Lower leg skin (tissue), 3 donors: ENCODE data around the gene KCNN4.

ENCODE experiments used
- POLR2A ChIP-seq, 2 donors: fragments of 450-650 bp; IDR thresholded peaks; one replicate each; pipeline ENCODE4 v1.6.1; 2016 to 2017; ENCODE audit warnings: antibody characterized with exemption in 2 of 2, mild to moderate bottlenecking in 1 of 2, moderate library complexity in 1 of 2
- TF ChIP-seq, protein P1 (sequence below), 3 donors: fragments of 450-650 bp; IDR thresholded peaks; one replicate each; pipeline ENCODE4 v1.5.1; 2016; ENCODE audit warnings: antibody characterized with exemption in 3 of 3, mild to moderate bottlenecking in 3 of 3, moderate library complexity in 2 of 3

DNA sequence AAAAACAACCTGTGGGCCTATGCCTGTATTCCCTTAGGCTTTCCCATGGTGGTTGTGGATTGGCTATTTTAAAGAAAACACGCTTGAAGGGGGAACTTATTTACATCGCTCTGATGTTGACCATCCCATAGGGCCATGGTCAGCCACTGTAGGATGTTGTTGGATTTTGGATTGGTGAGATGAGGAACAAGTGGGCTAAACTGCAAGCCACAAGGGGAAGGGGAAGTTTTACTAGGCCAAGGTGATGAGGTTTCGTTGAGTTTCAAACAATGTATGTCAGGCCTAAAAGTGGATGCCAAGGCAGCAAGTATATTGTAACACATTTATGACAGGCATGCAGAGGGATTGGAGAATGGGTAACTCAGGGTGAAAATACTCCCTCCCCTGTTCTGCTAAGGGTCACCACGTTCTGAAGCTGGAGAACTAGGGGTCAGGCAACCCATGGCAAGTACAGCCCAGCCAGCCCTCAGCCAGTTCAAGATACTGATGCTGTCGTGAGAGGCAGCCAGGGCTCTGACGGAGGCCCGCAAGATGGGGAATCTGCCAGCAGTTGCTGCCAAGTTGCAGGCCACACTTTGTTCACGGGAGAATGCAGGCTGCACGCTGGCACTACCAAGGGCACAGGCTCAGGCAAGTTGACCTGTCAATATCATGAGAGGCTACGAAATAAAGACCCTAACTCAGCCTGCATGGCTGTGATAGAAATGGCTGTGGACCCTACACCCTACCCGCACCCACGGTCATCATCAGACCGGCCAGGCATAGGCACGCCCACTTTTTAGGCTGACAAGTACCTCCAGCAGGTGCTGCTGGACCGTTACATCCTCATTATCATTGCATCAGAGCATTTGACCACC, 53.8 kb downstream of the KCNN4 start:
- TF ChIP-seq, protein P1, sequence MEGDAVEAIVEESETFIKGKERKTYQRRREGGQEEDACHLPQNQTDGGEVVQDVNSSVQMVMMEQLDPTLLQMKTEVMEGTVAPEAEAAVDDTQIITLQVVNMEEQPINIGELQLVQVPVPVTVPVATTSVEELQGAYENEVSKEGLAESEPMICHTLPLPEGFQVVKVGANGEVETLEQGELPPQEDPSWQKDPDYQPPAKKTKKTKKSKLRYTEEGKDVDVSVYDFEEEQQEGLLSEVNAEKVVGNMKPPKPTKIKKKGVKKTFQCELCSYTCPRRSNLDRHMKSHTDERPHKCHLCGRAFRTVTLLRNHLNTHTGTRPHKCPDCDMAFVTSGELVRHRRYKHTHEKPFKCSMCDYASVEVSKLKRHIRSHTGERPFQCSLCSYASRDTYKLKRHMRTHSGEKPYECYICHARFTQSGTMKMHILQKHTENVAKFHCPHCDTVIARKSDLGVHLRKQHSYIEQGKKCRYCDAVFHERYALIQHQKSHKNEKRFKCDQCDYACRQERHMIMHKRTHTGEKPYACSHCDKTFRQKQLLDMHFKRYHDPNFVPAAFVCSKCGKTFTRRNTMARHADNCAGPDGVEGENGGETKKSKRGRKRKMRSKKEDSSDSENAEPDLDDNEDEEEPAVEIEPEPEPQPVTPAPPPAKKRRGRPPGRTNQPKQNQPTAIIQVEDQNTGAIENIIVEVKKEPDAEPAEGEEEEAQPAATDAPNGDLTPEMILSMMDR (IDR thresholded peaks at IDR 0.05), result no peak
- no peak for TF ChIP-seq POLR2A (IDR thresholded peaks at IDR 0.05)
